A673 (cell line): ENCODE data around the gene GRIN2A.

ENCODE experiments used
- EZH2 ChIP-seq: fragments of 200-600 bp; sonication (generic); IDR thresholded peaks from 2 replicates; pipeline ENCODE4 v1.6.1; 2017; ENCODE audit warnings: borderline replicate concordance, low read depth, mild to moderate bottlenecking, mixed read lengths, antibody characterized with exemption, low read length; ENCODE audit not compliant: poor library complexity, severe bottlenecking
- TF ChIP-seq, protein P1 (sequence below): fragments of 300-800, 200-600 bp; sonication (generic); conservative IDR thresholded peaks from 2 replicates; pipeline ENCODE4 v1.5.1; 2017; ENCODE audit warnings: low read depth, mild to moderate bottlenecking, antibody characterized with exemption, low read length, moderate library complexity, mixed read lengths

- no peak for TF ChIP-seq EZH2
- TF ChIP-seq, protein P1, sequence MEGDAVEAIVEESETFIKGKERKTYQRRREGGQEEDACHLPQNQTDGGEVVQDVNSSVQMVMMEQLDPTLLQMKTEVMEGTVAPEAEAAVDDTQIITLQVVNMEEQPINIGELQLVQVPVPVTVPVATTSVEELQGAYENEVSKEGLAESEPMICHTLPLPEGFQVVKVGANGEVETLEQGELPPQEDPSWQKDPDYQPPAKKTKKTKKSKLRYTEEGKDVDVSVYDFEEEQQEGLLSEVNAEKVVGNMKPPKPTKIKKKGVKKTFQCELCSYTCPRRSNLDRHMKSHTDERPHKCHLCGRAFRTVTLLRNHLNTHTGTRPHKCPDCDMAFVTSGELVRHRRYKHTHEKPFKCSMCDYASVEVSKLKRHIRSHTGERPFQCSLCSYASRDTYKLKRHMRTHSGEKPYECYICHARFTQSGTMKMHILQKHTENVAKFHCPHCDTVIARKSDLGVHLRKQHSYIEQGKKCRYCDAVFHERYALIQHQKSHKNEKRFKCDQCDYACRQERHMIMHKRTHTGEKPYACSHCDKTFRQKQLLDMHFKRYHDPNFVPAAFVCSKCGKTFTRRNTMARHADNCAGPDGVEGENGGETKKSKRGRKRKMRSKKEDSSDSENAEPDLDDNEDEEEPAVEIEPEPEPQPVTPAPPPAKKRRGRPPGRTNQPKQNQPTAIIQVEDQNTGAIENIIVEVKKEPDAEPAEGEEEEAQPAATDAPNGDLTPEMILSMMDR: no peak
Measured at GRCh38 chr16:10128397-10129258, 53.6 kb downstream of the GRIN2A start.
